SK-N-SH (cell line): ENCODE results near the gene S100B. TPM values are rescaled to one million over a fixed set of nuclear protein-coding genes. Genes with fewer than 3 reads are reported as not detected.

Experiments used
- CTCF ChIA-PET: fragments of 300-600, 350-600 bp; formaldehyde crosslinking; extraction: SDS; loops from one replicate; lab custom pipeline; 2021; lab: Yijun Ruan, JAX
- POLR2A ChIA-PET: fragments of 350-600 bp; sonication (Branson Sonifier 250); formaldehyde crosslinking; extraction: SDS; loops from one replicate; lab custom pipeline; 2020; ENCODE audit warnings: antibody characterized with exemption, inconsistent platforms; lab: Yijun Ruan, JAX
- DNase-seq: peaks from one replicate; pipeline ENCODE4 v3.0.0; 2012
- H2AFZ ChIP-seq: fragments of 200-600 bp; sonication (generic); 2 replicates; pipeline ENCODE4 v1.8.1; 2016; ENCODE audit warnings: antibody characterized with exemption, mild to moderate bottlenecking, low read depth
- H3F3A ChIP-seq: fragments of 200-600 bp; sonication (generic); replicated peaks from 2 replicates; pipeline ENCODE3; 2016; ENCODE audit warnings: antibody characterized with exemption, mild to moderate bottlenecking; ENCODE audit not compliant: insufficient read depth
- H3K27ac ChIP-seq, 2 experiments: fragments of 200-500 bp in 1 of 2; fragments of 200-600 bp in 1 of 2; sonication (Bioruptor generic) in 1 of 2; sonication (generic), shearing (Covaris generic) in 1 of 2; 2 replicates each; pipeline versions ENCODE4 v1.5.1 to v1.6.1; 2014 to 2016; ENCODE audit warnings: low read depth in 2 of 2, inconsistent platforms in 1 of 2, low read length in 1 of 2, mild to moderate bottlenecking in 1 of 2, mixed read lengths in 1 of 2
- H3K27me3 ChIP-seq: fragments of 200-600 bp; sonication (generic), shearing (Covaris generic); 2 replicates; pipeline ENCODE4 v1.6.1; 2016; ENCODE audit warnings: mixed run types; ENCODE audit not compliant: insufficient read depth
- H3K36me3 ChIP-seq, 2 experiments: fragments of 200-500 bp in 1 of 2; fragments of 200-600 bp in 1 of 2; sonication (Bioruptor generic) in 1 of 2; sonication (generic) in 1 of 2; replicated peaks in 1 of 2; 2 replicates each; pipeline versions ENCODE3 to v1.5.1; 2014 to 2016; ENCODE audit warnings: low read length in 1 of 2, mild to moderate bottlenecking in 1 of 2; ENCODE audit not compliant: insufficient read depth in 2 of 2, control insufficient read depth in 1 of 2
- H3K4me1 ChIP-seq, 2 experiments: fragments of 200-500 bp in 1 of 2; fragments of 200-600 bp in 1 of 2; sonication (Bioruptor generic) in 1 of 2; sonication (generic), shearing (Covaris generic) in 1 of 2; 2 replicates each; pipeline versions ENCODE4 v1.5.1 to v1.6.1; 2014 to 2016; ENCODE audit warnings: low read depth in 1 of 2, low read length in 1 of 2, mixed run types in 1 of 2; ENCODE audit not compliant: insufficient read depth in 2 of 2, control insufficient read depth in 1 of 2
- H3K4me2 ChIP-seq: fragments of 200-600 bp; sonication (generic), shearing (Covaris generic); 2 replicates; pipeline ENCODE4 v1.6.1; 2017; ENCODE audit warnings: mixed run types
- H3K4me3 ChIP-seq, 2 experiments: fragments of 200-500 bp in 1 of 2; fragments of 200-600 bp in 1 of 2; sonication (Bioruptor generic) in 1 of 2; sonication (generic), shearing (Covaris generic) in 1 of 2; 2 replicates each; pipeline versions ENCODE4 v1.5.1 to v1.8.1; 2014 to 2016; ENCODE audit warnings: low read depth in 2 of 2, inconsistent platforms in 1 of 2, low read length in 1 of 2, mild to moderate bottlenecking in 1 of 2, mixed read lengths in 1 of 2, moderate library complexity in 1 of 2
- H3K79me2 ChIP-seq: fragments of 200-600 bp; sonication (generic); 2 replicates; pipeline ENCODE4 v1.8.1; 2017; ENCODE audit warnings: mild to moderate bottlenecking; ENCODE audit not compliant: insufficient read depth
- H3K9ac ChIP-seq: fragments of 200-600 bp; sonication (generic); 2 replicates; pipeline ENCODE4 v1.6.1; 2017; ENCODE audit warnings: mixed run types
- H3K9me2 ChIP-seq: fragments of 200-600 bp; sonication (generic); 2 replicates; pipeline ENCODE4 v1.6.1; 2017; ENCODE audit warnings: mixed run types
- H3K9me3 ChIP-seq: fragments of 200-600 bp; sonication (generic); 2 replicates; pipeline ENCODE4 v1.6.1; 2017; ENCODE audit warnings: mixed run types, mild to moderate bottlenecking, moderate library complexity
- H4K20me1 ChIP-seq: fragments of 200-600 bp; sonication (generic); 2 replicates; pipeline ENCODE4 v1.6.1; 2017; ENCODE audit warnings: mild to moderate bottlenecking, mixed run types; ENCODE audit not compliant: insufficient read depth
- CHD2 ChIP-seq: fragments of 150-350 bp; IDR thresholded peaks from 2 replicates; pipeline ENCODE4 v1.6.1; 2018; ENCODE audit warnings: low read length; ENCODE audit not compliant: partially characterized antibody
- ELF1 ChIP-seq: IDR thresholded peaks from 2 replicates; pipeline ENCODE4 v1.4.0; 2012
- EZH2phosphoT487 ChIP-seq: fragments of 200-600 bp; sonication (generic); IDR thresholded peaks from 2 replicates; pipeline ENCODE4 v1.6.1; 2017; ENCODE audit warnings: low read depth, mixed run types, mild to moderate bottlenecking, antibody characterized with exemption, moderate library complexity, borderline replicate concordance
- MEF2A ChIP-seq: IDR thresholded peaks from 2 replicates; pipeline ENCODE4 v1.4.0; 2012; ENCODE audit warnings: low read depth, borderline replicate concordance
- MXI1 ChIP-seq: IDR thresholded peaks from 2 replicates; pipeline ENCODE4 v1.6.1; 2012; ENCODE audit warnings: mild to moderate bottlenecking, low read depth, low read length, improper control_type of control experiment
- NFIC ChIP-seq: IDR thresholded peaks from 2 replicates; pipeline ENCODE4 v1.4.0; 2012; ENCODE audit warnings: borderline replicate concordance
- RAD21 ChIP-seq: IDR thresholded peaks from 2 replicates; pipeline ENCODE4 v1.6.1; 2012; ENCODE audit warnings: mild to moderate bottlenecking, low read length
- RFX5 ChIP-seq: IDR thresholded peaks from 2 replicates; pipeline ENCODE4 v1.6.1; 2012; ENCODE audit warnings: mild to moderate bottlenecking, improper control_type of control experiment, low read length
- RXRA ChIP-seq: IDR thresholded peaks from 2 replicates; pipeline ENCODE4 v1.4.0; 2012; ENCODE audit warnings: low read depth, mild to moderate bottlenecking, borderline replicate concordance
- SIN3A ChIP-seq: IDR thresholded peaks from 2 replicates; pipeline ENCODE4 v1.6.1; 2012; ENCODE audit warnings: low read depth, mild to moderate bottlenecking, low read length, moderate library complexity, borderline replicate concordance
- SMC3 ChIP-seq: IDR thresholded peaks from 2 replicates; pipeline ENCODE4 v1.6.1; 2012; ENCODE audit warnings: low read depth, low read length, improper control_type of control experiment
- USF1 ChIP-seq: IDR thresholded peaks from 2 replicates; pipeline ENCODE4 v1.4.0; 2012; ENCODE audit warnings: low read depth, borderline replicate concordance
- WGBS: methylation state at CpG from one replicate; pipeline ENCODE4 v1.1.6; 2017; ENCODE audit warnings: low lambda C conversion rate; 5-methylcytosine and 5-hydroxymethylcytosine counted together
- polyA plus RNA-seq, 3 experiments: library from polyadenylated mRNA; depleted of rRNA; stranded (reverse); fragments of >200 nt; gene quantifications; 2 replicates each; pipeline ENCODE4 v1.2.3, GENCODE V29; 2012
- TF ChIP-seq, protein P1 (sequence below): IDR thresholded peaks from 2 replicates; pipeline ENCODE4 v1.4.0; 2012; ENCODE audit warnings: low read depth, borderline replicate concordance
- TF ChIP-seq, protein P2 (sequence below): IDR thresholded peaks from 2 replicates; pipeline ENCODE4 v1.4.0; 2012; ENCODE audit warnings: low read depth
- TF ChIP-seq, protein P3 (sequence below): fragments of 150-350 bp; IDR thresholded peaks from 2 replicates; pipeline ENCODE4 v1.6.1; 2016; ENCODE audit warnings: mild to moderate bottlenecking, low read depth, low read length
- TF ChIP-seq, protein P4 (sequence below): fragments of 150-350 bp; IDR thresholded peaks from 2 replicates; pipeline ENCODE4 v1.6.1; 2017; ENCODE audit warnings: antibody characterized with exemption, low read length, low read depth, borderline replicate concordance

The S100B gene
- polyA plus RNA-seq, 1 of the 3 experiments (the other 2 are of a cell fraction) = 0.12 TPM

DNA sequence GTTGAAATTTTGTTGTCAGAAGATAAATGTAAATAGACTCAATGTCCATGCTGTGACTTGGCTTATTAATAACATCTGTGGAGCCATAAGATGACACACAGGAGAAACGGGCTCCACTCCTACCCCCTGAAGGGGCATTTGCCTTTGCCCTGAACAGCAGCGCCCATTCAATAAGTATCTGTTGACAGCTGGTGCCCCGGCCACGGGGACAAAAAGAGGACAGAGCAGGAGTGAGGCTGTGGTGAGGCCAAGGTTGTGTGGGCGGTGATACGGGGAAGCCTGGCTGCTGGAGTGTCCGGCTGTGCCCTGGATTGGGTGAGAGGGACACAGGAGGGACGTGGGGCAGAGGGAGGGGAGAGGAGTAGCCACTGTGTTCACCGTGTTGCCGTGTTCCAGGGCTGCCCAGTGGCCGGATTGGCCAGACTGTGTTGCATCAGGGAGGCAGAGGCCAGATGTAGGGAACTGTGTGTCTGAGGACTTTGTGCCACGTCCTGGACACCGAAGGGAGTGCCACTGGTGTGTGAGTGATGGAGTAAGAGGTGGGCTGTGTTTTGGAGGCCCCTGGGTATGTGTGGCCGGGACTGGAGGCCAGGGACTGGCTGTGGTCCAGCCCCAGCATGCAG is 45.7 kb upstream of the S100B start:
- Histone ChIP-seq H3K27ac (peak overlapping the region in 1 of 2 experiments; percentile 64; a peak in 2 of 4 replicates), H4K20me1 (peaks cover 4% of the 10 kb centered on the region; the same call in 1 of the 2 replicates), H3K9ac (no peak overlapping the region), H3K36me3 (peaks cover 82 to 85% of the 10 kb centered on the region in 2 experiments), H3K9me3 (peaks cover 16% of the 10 kb centered on the region), H3K27me3 (no peaks in the 10 kb centered on the region), H3K9me2 (no peaks in the 10 kb centered on the region), H3K79me2 (peaks cover 53% of the 10 kb centered on the region), H3K4me2 (no peak overlapping the region), H2AFZ (no peak overlapping the region), H3K4me3 (no peak overlapping the region), H3K4me1 (peaks cover 0 to 17% of the 10 kb centered on the region in 2 experiments; a peak in 1 of 4 replicates), H3F3A (peaks cover 7% of the 10 kb centered on the region)
- peak; percentile 61 for DNase-seq
- no peak for TF ChIP-seq RXRA
- TF ChIP-seq, protein P1, sequence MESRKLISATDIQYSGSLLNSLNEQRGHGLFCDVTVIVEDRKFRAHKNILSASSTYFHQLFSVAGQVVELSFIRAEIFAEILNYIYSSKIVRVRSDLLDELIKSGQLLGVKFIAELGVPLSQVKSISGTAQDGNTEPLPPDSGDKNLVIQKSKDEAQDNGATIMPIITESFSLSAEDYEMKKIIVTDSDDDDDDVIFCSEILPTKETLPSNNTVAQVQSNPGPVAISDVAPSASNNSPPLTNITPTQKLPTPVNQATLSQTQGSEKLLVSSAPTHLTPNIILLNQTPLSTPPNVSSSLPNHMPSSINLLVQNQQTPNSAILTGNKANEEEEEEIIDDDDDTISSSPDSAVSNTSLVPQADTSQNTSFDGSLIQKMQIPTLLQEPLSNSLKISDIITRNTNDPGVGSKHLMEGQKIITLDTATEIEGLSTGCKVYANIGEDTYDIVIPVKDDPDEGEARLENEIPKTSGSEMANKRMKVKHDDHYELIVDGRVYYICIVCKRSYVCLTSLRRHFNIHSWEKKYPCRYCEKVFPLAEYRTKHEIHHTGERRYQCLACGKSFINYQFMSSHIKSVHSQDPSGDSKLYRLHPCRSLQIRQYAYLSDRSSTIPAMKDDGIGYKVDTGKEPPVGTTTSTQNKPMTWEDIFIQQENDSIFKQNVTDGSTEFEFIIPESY = no peak
- no peak for TF ChIP-seq CHD2
- TF ChIP-seq, protein P2, sequence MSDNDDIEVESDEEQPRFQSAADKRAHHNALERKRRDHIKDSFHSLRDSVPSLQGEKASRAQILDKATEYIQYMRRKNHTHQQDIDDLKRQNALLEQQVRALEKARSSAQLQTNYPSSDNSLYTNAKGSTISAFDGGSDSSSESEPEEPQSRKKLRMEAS = no peak
- no peak for TF ChIP-seq SMC3
- TF ChIP-seq, protein P3, sequence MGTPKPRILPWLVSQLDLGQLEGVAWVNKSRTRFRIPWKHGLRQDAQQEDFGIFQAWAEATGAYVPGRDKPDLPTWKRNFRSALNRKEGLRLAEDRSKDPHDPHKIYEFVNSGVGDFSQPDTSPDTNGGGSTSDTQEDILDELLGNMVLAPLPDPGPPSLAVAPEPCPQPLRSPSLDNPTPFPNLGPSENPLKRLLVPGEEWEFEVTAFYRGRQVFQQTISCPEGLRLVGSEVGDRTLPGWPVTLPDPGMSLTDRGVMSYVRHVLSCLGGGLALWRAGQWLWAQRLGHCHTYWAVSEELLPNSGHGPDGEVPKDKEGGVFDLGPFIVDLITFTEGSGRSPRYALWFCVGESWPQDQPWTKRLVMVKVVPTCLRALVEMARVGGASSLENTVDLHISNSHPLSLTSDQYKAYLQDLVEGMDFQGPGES = no peak
- TF ChIP-seq RFX5 = no peak
- TF ChIP-seq MXI1 = no peak
- no peak for TF ChIP-seq NFIC
- no peak for TF ChIP-seq EZH2phosphoT487
- no peak for TF ChIP-seq SIN3A
- TF ChIP-seq MEF2A = no peak
- CTCF ChIA-PET = interaction anchor here (2.3 kb wide), 1 partner anchor 11 kb away, joined by 7 read pairs; no protein-coding TSS in a partner anchor
- 88% methylated on average over 14 of the region's 14 CpGs for WGBS
- POLR2A ChIA-PET = no interaction called here

DNA sequence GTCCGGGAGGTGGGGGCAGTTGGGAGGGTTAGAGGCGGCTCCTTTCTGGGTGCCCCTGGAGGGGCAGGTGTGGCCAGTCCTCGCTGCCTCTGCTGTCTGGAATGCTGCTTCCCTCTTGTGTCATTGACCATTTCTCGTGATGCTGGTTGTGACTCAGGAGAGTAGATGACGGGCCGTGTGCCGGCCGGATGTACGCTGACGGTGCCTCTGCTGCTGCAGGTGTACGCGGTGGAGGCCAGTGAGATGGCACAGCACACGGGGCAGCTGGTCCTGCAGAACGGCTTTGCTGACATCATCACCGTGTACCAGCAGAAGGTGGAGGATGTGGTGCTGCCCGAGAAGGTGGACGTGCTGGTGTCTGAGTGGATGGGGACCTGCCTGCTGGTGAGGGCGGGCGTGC is 44.5 kb upstream of the S100B start:
- Histone ChIP-seq H3K27ac (0 out of 4 replicates have a peak overlapping the region, but pooled peaks of 1 of the 2 experiments have one; percentile 7), H3K4me1 (peaks cover 0 to 17% of the 10 kb centered on the region in 2 experiments; a peak in 1 of 4 replicates), H3K4me3 (no peak overlapping the region), H3K79me2 (peaks cover 56% of the 10 kb centered on the region), H2AFZ (no peak overlapping the region), H3K9me2 (no peaks in the 10 kb centered on the region), H3K9me3 (peaks cover 4% of the 10 kb centered on the region; the same call in 1 of the 2 replicates), H3F3A (peaks cover 4% of the 10 kb centered on the region), H3K4me2 (no peak overlapping the region), H3K27me3 (no peaks in the 10 kb centered on the region), H4K20me1 (peaks cover 4% of the 10 kb centered on the region; the same call in 1 of the 2 replicates), H3K9ac (no peak overlapping the region), H3K36me3 (peaks cover 75 to 81% of the 10 kb centered on the region in 2 experiments)
- 90% methylated on average over 3 of the region's 19 CpGs for WGBS
- CTCF ChIA-PET = no interaction called here
- TF ChIP-seq USF1 = no peak
- no peak for TF ChIP-seq ELF1
- TF ChIP-seq, protein P1 = no peak
- no peak for TF ChIP-seq EZH2phosphoT487
- TF ChIP-seq RFX5 = no peak
- TF ChIP-seq RAD21 = no peak
- no peak for TF ChIP-seq SIN3A
- TF ChIP-seq, protein P4, sequence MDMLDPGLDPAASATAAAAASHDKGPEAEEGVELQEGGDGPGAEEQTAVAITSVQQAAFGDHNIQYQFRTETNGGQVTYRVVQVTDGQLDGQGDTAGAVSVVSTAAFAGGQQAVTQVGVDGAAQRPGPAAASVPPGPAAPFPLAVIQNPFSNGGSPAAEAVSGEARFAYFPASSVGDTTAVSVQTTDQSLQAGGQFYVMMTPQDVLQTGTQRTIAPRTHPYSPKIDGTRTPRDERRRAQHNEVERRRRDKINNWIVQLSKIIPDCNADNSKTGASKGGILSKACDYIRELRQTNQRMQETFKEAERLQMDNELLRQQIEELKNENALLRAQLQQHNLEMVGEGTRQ = no peak
- POLR2A ChIA-PET = no interaction called here
- no peak for DNase-seq
